ENCODE results near the gene ICAM1. TPM values are rescaled to one million over a fixed set of nuclear protein-coding genes. Genes with fewer than 3 reads are reported as not detected.

ICAM1 gene
- total and polyA plus RNA-seq, 10 of the 15 experiments (the other 5 are each of a cell fraction or from before 2014, with no cell fraction given), result 7.6 to 115 (median 60.2) TPM

GRCh38 chr19:10277795-10278589 is 7.1 kb downstream of the ICAM1 start:
- Histone ChIP-seq H3K9ac (ENCODE audit: control insufficient read depth, insufficient read depth, low read length) (no peak overlapping the region; the same call in 1 of the 2 replicates), H3K9me3 (replicated peaks; ENCODE audit: control insufficient read depth, insufficient read depth, low read length) (no peaks in the 10 kb centered on the region), H3K4me3 (peak overlapping the region; percentile 53), H4K20me1 (ENCODE audit: control insufficient read depth, insufficient read depth) (peaks cover 4% of the 10 kb centered on the region; the same call in 1 of the 2 replicates), H3K4me1 (ENCODE audit: control insufficient read depth, insufficient read depth, low read length) (no peaks in the 10 kb centered on the region; the same call in 1 of the 2 replicates), H3K36me3 (ENCODE audit: control insufficient read depth in 2 of 2, insufficient read depth in 2 of 2, low read length in 1 of 2) (peaks cover 17 to 19% of the 10 kb centered on the region in 2 experiments; a peak in 3 of 4 replicates), H3K27me3 (replicated peaks in 1 of 2; ENCODE audit: control insufficient read depth in 2 of 2, insufficient read depth in 2 of 2, low read length in 1 of 2) (no peaks in the 10 kb centered on the region), H3K27ac (ENCODE audit: control insufficient read depth, insufficient read depth) (no peak overlapping the region), H2AFZ (ENCODE audit: control insufficient read depth, low read depth, low read length) (no peak overlapping the region), H3K79me2 (ENCODE audit: control insufficient read depth, insufficient read depth, low read length) (peaks cover 49% of the 10 kb centered on the region), H3K4me2 (ENCODE audit: control insufficient read depth, insufficient read depth) (peak overlapping the region; percentile 44)
- ChIA-PET CTCF (interaction anchor here (1.0 to 2.8 kb wide), 4 partner anchors 11 to 113 kb away, joined by 4 to 11 read pairs (median 6); partner anchors contain the start of gene ICAM5), RAD21 (ENCODE audit: unreplicated experiment) (interaction anchor here (0.6 to 1.0 kb wide), 3 partner anchors 12 to 37 kb away, joined by 3 read pairs; partner anchors contain the start of gene ICAM5), POLR2A (interaction anchor here (0.6 to 1.8 kb wide), 4 partner anchors 9 to 211 kb away, joined by 3 to 12 read pairs (median 4); partner anchors contain the start of genes ICAM4 and ICAM5), SMC1A (ENCODE audit: uncharacterized antibody, unreplicated experiment) (interaction anchor here (0.5 to 3.1 kb wide), 6 partner anchors 9 to 322 kb away, joined by 3 to 17 read pairs (median 4); partner anchors contain the start of genes ICAM4 and ICAM5)
- DNase-seq (ENCODE audit: low read depth, low spot score), result no peak
- WGBS (ENCODE audit: insufficient coverage, insufficient replicate concordance, low lambda C conversion rate, missing lambda C conversion rate), result 78% methylated on average over 9 of the region's 9 CpGs
- intact Hi-C loops (cut with micrococcal nuclease; ENCODE audit: unreplicated experiment) (no loop called here), in situ Hi-C loops (cut with MboI) (no loop called here)
- no peak for FAIRE-seq
- ATAC-seq, result peak; percentile 5; the same call in 1 of the 3 replicates
- 0 out of 2 replicates have a peak, but pooled peaks have one; percentile 28 for TF ChIP-seq NFYB (IDR thresholded peaks at IDR 0.05; ENCODE audit: insufficient read depth, low read depth, low read length)
- 0 out of 2 replicates have a peak, but pooled peaks have one; percentile 36 for TF ChIP-seq POLR2AphosphoS5 (IDR thresholded peaks at IDR 0.05; ENCODE audit: low read length)
- TF ChIP-seq ZNF217 (IDR thresholded peaks at IDR 0.05), result no peak
- no peak for TF ChIP-seq ZNF622 (IDR thresholded peaks at IDR 0.05)
- no peak for TF ChIP-seq EP300 (IDR thresholded peaks at IDR 0.05; ENCODE audit: borderline replicate concordance in 1 of 2, control insufficient read depth in 1 of 2, low read depth in 2 of 2, low read length in 2 of 2)
- TF ChIP-seq, protein P1, sequence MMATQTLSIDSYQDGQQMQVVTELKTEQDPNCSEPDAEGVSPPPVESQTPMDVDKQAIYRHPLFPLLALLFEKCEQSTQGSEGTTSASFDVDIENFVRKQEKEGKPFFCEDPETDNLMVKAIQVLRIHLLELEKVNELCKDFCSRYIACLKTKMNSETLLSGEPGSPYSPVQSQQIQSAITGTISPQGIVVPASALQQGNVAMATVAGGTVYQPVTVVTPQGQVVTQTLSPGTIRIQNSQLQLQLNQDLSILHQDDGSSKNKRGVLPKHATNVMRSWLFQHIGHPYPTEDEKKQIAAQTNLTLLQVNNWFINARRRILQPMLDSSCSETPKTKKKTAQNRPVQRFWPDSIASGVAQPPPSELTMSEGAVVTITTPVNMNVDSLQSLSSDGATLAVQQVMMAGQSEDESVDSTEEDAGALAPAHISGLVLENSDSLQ (IDR thresholded peaks at IDR 0.05), result peak; percentile 72
- no peak for TF ChIP-seq CEBPB (IDR thresholded peaks at IDR 0.05; ENCODE audit: borderline replicate concordance in 1 of 2, low read depth in 2 of 2, low read length in 2 of 2)
- no peak for TF ChIP-seq SREBF2 (IDR thresholded peaks at IDR 0.05; ENCODE audit: low read length)
- TSS peak; percentile 40 for BruUV-seq (replicated peaks)

All from GM12878 (cell line).